ENCODE results near the gene RALGPS1. TPM values are rescaled to one million over a fixed set of nuclear protein-coding genes. Genes with fewer than 3 reads are reported as not detected.
A peak's percentile ranks its signal among the peaks of the same experiment; 100 is the strongest.

The RALGPS1 gene
- polyA plus RNA-seq, 2 of the 4 experiments (the other 2 are of a cell fraction): 5.0 to 7.9 TPM

DNA sequence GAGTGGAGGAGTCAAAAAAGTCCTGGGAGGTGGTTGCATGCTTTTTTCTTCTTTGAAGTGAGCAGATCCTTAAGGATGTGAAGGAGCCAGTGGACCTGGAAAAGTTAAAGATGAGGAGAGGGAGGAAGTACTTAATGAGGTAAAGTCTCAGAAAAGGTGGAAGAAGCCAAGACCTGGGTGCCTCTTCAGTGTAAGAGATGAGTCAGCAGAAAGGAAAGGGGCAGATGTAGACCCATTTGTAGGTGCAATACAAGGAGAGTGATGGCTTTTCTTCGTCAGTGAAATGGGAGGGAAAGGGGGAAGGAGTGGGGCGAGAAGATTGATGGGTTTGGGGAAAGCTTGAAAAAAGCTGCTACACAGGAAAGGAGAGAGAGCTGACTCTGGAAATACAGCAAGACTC lies 124.9 kb downstream of the RALGPS1 start:
- FAIRE-seq: no peak
- no peaks in the 10 kb centered on the region for H3K4me1 ChIP-seq
- POLR2A ChIA-PET: no interaction called here

DNA sequence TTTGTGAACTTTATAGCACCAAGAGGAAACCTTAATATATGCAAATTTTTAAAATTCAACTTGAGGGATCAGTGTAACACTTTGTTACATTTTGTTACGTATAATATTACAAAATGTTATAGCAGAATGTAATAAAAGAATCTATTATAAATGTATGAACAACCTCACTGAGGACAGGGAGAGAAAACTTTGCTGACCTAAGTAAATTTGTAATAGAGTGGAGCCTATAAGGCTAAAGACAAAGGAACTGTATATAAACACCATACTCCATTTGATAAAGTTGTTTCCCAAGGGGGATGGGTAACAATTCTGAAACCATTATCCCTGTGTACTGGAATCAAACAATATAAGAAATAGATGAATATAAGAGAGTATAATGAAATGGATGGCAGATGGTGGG lies 130.6 kb downstream of the RALGPS1 start:
- ATAC-seq (no peak), DNase-seq (ENCODE audit: low read depth in 1 of 2, low spot score in 1 of 2) (no peak), FAIRE-seq (no peak)
- Histone ChIP-seq H3K27ac (no peak overlapping the region), H3K4me1 (peaks cover 6% of the 10 kb centered on the region; the same call in 2 of the 3 replicates), H3K4me3 (no peak overlapping the region), H3K4me2 (no peak overlapping the region), H3K9me3 (no peaks in the 10 kb centered on the region)
- 84% methylated on average over 1 of the region's 1 CpG for WGBS (ENCODE audit: missing lambda C conversion rate)
- TF ChIP-seq MAFK (IDR thresholded peaks at IDR 0.05; ENCODE audit: partially characterized antibody) (peak; percentile 58), CHD2 (IDR thresholded peaks at IDR 0.05; ENCODE audit: low read length, partially characterized antibody) (no peak), KDM1A (IDR thresholded peaks at IDR 0.05; ENCODE audit: low read depth) (no peak), BHLHE40 (IDR thresholded peaks at IDR 0.05; ENCODE audit: low read depth, low read length) (no peak), PHF8 (IDR thresholded peaks at IDR 0.05; ENCODE audit: borderline replicate concordance, low read depth) (no peak), SREBF2 (IDR thresholded peaks at IDR 0.05) (no peak)
- TF ChIP-seq, protein P1, sequence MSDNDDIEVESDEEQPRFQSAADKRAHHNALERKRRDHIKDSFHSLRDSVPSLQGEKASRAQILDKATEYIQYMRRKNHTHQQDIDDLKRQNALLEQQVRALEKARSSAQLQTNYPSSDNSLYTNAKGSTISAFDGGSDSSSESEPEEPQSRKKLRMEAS (IDR thresholded peaks at IDR 0.05): no peak
- TF ChIP-seq, protein P2, sequence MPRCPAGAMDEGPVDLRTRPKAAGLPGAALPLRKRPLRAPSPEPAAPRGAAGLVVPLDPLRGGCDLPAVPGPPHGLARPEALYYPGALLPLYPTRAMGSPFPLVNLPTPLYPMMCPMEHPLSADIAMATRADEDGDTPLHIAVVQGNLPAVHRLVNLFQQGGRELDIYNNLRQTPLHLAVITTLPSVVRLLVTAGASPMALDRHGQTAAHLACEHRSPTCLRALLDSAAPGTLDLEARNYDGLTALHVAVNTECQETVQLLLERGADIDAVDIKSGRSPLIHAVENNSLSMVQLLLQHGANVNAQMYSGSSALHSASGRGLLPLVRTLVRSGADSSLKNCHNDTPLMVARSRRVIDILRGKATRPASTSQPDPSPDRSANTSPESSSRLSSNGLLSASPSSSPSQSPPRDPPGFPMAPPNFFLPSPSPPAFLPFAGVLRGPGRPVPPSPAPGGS (IDR thresholded peaks at IDR 0.05): no peak
- ChIA-PET CTCF (no interaction called here), POLR2A (no interaction called here)

More for the DNA sequence above, 124.9 kb downstream of the RALGPS1 start:
- H3K4me3 ChIP-seq: no peak overlapping the region
- TF ChIP-seq, protein P3, sequence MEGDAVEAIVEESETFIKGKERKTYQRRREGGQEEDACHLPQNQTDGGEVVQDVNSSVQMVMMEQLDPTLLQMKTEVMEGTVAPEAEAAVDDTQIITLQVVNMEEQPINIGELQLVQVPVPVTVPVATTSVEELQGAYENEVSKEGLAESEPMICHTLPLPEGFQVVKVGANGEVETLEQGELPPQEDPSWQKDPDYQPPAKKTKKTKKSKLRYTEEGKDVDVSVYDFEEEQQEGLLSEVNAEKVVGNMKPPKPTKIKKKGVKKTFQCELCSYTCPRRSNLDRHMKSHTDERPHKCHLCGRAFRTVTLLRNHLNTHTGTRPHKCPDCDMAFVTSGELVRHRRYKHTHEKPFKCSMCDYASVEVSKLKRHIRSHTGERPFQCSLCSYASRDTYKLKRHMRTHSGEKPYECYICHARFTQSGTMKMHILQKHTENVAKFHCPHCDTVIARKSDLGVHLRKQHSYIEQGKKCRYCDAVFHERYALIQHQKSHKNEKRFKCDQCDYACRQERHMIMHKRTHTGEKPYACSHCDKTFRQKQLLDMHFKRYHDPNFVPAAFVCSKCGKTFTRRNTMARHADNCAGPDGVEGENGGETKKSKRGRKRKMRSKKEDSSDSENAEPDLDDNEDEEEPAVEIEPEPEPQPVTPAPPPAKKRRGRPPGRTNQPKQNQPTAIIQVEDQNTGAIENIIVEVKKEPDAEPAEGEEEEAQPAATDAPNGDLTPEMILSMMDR (IDR thresholded peaks at IDR 0.05): no peak
- TF ChIP-seq MAFK (IDR thresholded peaks at IDR 0.05; ENCODE audit: partially characterized antibody): peak; percentile 84
- CTCF ChIA-PET: no interaction called here
- 72% methylated on average over 2 of the region's 2 CpGs for WGBS (ENCODE audit: missing lambda C conversion rate)
- H3K27ac ChIP-seq: no peak overlapping the region
- DNase-seq (ENCODE audit: low read depth in 1 of 2, low spot score in 1 of 2) (no peak), ATAC-seq (no peak)
- H3K4me2 ChIP-seq: no peak overlapping the region
- H3K9me3 ChIP-seq: no peaks in the 10 kb centered on the region

DNA sequence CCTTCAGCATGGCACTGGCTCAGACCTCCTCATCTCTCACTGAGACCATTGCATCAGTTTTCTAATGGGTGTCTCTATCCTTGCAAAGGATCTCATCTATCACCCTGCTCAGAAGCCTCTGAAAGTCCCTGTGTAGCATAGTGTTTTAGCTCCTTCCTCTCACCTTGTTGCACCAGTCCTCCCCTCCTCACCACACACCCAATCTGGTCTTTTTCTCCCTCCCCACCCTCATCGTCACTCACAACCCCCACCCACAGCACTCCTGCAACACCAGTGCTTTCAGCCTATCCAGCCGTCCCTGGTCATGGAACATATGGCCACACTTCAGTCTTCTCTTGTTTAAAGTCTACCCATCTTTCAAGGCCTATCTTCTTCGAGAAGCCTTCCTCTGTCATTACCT lies 133.4 kb downstream of the RALGPS1 start:
- H3K4me2 ChIP-seq: no peak overlapping the region
- no peak overlapping the region for H3K27ac ChIP-seq
- ChIA-PET POLR2A (no interaction called here), CTCF (interaction anchor here (1.6 kb wide), 1 partner anchor 12 kb away, joined by 4 read pairs; no protein-coding TSS in a partner anchor)
- H3K9me3 ChIP-seq: no peaks in the 10 kb centered on the region
- no peak for ATAC-seq
- peaks cover 6% of the 10 kb centered on the region; the same call in 2 of the 3 replicates for H3K4me1 ChIP-seq
- no peak for DNase-seq (ENCODE audit: low read depth in 1 of 2, low spot score in 1 of 2)
- TF ChIP-seq POLR2A (IDR thresholded peaks at IDR 0.05; ENCODE audit: low read length) (no peak), NR3C1 (IDR thresholded peaks at IDR 0.05) (no peak), KDM1A (IDR thresholded peaks at IDR 0.05; ENCODE audit: low read depth) (no peak), POLR2AphosphoS2 (conservative IDR thresholded peaks at IDR 0.05; ENCODE audit: low read length) (no peak), KDM5A (IDR thresholded peaks at IDR 0.05) (no peak), SMC3 (IDR thresholded peaks at IDR 0.05) (no peak), ZC3H11A (IDR thresholded peaks at IDR 0.05) (no peak), CHD2 (IDR thresholded peaks at IDR 0.05; ENCODE audit: low read length, partially characterized antibody) (no peak), HEYL (CRISPR knock-in tag; IDR thresholded peaks at IDR 0.05) (no peak)
- TF ChIP-seq, protein P4, sequence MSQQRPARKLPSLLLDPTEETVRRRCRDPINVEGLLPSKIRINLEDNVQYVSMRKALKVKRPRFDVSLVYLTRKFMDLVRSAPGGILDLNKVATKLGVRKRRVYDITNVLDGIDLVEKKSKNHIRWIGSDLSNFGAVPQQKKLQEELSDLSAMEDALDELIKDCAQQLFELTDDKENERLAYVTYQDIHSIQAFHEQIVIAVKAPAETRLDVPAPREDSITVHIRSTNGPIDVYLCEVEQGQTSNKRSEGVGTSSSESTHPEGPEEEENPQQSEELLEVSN (IDR thresholded peaks at IDR 0.05; ENCODE audit: borderline replicate concordance, low read depth): no peak
- TF ChIP-seq, protein P1 (IDR thresholded peaks at IDR 0.05): no peak
- TF ChIP-seq, protein P2 (IDR thresholded peaks at IDR 0.05): no peak
- H3K4me3 ChIP-seq: no peak overlapping the region
- WGBS (ENCODE audit: missing lambda C conversion rate): 85% methylated on average over 3 of the region's 3 CpGs
- no peak for FAIRE-seq

Measured in A549 (cell line).